ENCODE data around the gene UQCR10.

UQCR10 gene

DNA sequence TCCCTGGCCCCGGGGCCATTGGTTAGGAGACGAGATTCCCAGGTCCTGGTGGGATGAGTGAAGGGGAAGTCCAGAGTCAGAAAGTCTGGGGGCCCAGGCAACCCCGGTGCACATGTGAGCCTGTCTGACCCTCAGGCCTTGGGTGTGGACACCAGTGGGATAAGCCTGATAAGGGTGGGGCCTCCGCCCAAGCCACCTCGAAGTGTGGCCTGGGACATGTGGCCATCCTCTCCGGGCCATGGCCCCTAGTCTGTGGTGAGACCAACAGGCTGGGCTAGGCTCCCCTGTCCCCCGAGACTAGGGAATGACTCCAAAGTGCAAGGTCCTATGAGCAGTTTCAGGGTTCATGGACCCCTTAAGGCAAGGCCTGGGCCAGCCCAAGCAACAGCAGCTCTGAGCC, 41.1 kb upstream of the UQCR10 start:
- TF ChIP-seq CSDC2 (CRISPR knock-in tag; IDR thresholded peaks at IDR 0.05) (no peak), PPARA (CRISPR knock-in tag; IDR thresholded peaks at IDR 0.05; ENCODE audit: borderline replicate concordance) (no peak), BACH2 (CRISPR knock-in tag; IDR thresholded peaks at IDR 0.05; ENCODE audit: borderline replicate concordance) (no peak), CREB5 (CRISPR knock-in tag; IDR thresholded peaks at IDR 0.05; ENCODE audit: low read depth) (no peak), ESRRG (CRISPR knock-in tag; IDR thresholded peaks at IDR 0.05) (no peak), ARNTL (CRISPR knock-in tag; IDR thresholded peaks at IDR 0.05; ENCODE audit: borderline replicate concordance, low read depth) (no peak), RARB (CRISPR knock-in tag; IDR thresholded peaks at IDR 0.05) (no peak), TOX (CRISPR knock-in tag; IDR thresholded peaks at IDR 0.05; ENCODE audit: borderline replicate concordance) (no peak), ZNF8 (CRISPR knock-in tag; IDR thresholded peaks at IDR 0.05) (no peak), CSRNP3 (CRISPR knock-in tag; IDR thresholded peaks at IDR 0.05) (no peak), ZC3H10 (CRISPR knock-in tag; IDR thresholded peaks at IDR 0.05) (no peak), POU6F1 (CRISPR knock-in tag; IDR thresholded peaks at IDR 0.05; ENCODE audit: borderline replicate concordance, low read depth) (no peak), OSR1 (CRISPR knock-in tag; IDR thresholded peaks at IDR 0.05) (no peak)

GRCh38 chr22:29726512-29727130, 40.5 kb upstream of the UQCR10 start:
- no peak for ATAC-seq
- TF ChIP-seq PPARA (CRISPR knock-in tag; IDR thresholded peaks at IDR 0.05; ENCODE audit: borderline replicate concordance), result no peak
- no peak for TF ChIP-seq GLIS3 (CRISPR knock-in tag; IDR thresholded peaks at IDR 0.05)
- no peak for TF ChIP-seq ZNF8 (CRISPR knock-in tag; IDR thresholded peaks at IDR 0.05)
- TF ChIP-seq OSR1 (CRISPR knock-in tag; IDR thresholded peaks at IDR 0.05), result no peak
- no peak for TF ChIP-seq ZC3H10 (CRISPR knock-in tag; IDR thresholded peaks at IDR 0.05)
- no peak for TF ChIP-seq SNAI2 (CRISPR knock-in tag; IDR thresholded peaks at IDR 0.05)
- TF ChIP-seq, protein P1, sequence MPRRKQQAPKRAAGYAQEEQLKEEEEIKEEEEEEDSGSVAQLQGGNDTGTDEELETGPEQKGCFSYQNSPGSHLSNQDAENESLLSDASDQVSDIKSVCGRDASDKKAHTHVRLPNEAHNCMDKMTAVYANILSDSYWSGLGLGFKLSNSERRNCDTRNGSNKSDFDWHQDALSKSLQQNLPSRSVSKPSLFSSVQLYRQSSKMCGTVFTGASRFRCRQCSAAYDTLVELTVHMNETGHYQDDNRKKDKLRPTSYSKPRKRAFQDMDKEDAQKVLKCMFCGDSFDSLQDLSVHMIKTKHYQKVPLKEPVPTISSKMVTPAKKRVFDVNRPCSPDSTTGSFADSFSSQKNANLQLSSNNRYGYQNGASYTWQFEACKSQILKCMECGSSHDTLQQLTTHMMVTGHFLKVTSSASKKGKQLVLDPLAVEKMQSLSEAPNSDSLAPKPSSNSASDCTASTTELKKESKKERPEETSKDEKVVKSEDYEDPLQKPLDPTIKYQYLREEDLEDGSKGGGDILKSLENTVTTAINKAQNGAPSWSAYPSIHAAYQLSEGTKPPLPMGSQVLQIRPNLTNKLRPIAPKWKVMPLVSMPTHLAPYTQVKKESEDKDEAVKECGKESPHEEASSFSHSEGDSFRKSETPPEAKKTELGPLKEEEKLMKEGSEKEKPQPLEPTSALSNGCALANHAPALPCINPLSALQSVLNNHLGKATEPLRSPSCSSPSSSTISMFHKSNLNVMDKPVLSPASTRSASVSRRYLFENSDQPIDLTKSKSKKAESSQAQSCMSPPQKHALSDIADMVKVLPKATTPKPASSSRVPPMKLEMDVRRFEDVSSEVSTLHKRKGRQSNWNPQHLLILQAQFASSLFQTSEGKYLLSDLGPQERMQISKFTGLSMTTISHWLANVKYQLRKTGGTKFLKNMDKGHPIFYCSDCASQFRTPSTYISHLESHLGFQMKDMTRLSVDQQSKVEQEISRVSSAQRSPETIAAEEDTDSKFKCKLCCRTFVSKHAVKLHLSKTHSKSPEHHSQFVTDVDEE (CRISPR knock-in tag; IDR thresholded peaks at IDR 0.05), result no peak
- no peak for TF ChIP-seq ZNF70 (CRISPR knock-in tag; IDR thresholded peaks at IDR 0.05)
- TF ChIP-seq TOX (CRISPR knock-in tag; IDR thresholded peaks at IDR 0.05; ENCODE audit: borderline replicate concordance), result no peak
- no peak for TF ChIP-seq CSDC2 (CRISPR knock-in tag; IDR thresholded peaks at IDR 0.05)
- no peak for TF ChIP-seq ARNTL (CRISPR knock-in tag; IDR thresholded peaks at IDR 0.05; ENCODE audit: borderline replicate concordance, low read depth)
- TF ChIP-seq BACH2 (CRISPR knock-in tag; IDR thresholded peaks at IDR 0.05; ENCODE audit: borderline replicate concordance), result no peak
- no peak for TF ChIP-seq POU6F1 (CRISPR knock-in tag; IDR thresholded peaks at IDR 0.05; ENCODE audit: borderline replicate concordance, low read depth)
- TF ChIP-seq, protein P2, sequence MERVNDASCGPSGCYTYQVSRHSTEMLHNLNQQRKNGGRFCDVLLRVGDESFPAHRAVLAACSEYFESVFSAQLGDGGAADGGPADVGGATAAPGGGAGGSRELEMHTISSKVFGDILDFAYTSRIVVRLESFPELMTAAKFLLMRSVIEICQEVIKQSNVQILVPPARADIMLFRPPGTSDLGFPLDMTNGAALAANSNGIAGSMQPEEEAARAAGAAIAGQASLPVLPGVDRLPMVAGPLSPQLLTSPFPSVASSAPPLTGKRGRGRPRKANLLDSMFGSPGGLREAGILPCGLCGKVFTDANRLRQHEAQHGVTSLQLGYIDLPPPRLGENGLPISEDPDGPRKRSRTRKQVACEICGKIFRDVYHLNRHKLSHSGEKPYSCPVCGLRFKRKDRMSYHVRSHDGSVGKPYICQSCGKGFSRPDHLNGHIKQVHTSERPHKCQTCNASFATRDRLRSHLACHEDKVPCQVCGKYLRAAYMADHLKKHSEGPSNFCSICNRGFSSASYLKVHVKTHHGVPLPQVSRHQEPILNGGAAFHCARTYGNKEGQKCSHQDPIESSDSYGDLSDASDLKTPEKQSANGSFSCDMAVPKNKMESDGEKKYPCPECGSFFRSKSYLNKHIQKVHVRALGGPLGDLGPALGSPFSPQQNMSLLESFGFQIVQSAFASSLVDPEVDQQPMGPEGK (CRISPR knock-in tag; IDR thresholded peaks at IDR 0.05; ENCODE audit: borderline replicate concordance), result no peak

More for the DNA sequence above, 41.1 kb upstream of the UQCR10 start:
- ATAC-seq, result no peak

Measured in SK-N-SH treated with all-trans-retinoic acid at 6 μM for 48 hours (cell line).